ENCODE results near the gene CDKL4.
"Not testable (repeated sequence)": the region's sequence is repeated elsewhere in the genome, so short reads cannot be mapped to it uniquely, and the experiment has no call there.

Gene CDKL4

DNA sequence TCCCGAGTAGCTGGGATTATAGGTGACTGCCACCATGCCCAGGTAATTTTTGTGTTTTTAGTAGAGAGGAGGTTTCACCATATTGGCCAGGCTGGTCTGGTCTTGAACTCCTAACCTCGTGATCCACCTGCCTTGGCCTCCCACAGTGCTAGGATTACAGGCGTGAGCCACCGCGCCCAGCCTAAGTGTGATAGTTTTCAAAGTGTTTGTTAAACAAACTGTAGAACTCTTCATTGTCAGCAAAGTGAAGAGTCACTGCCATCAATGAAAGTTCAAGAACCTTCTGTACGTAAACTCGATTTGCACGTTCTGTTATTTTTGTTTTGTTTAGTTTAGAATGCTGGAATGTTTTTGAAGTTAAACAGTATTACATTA is 104.9 kb downstream of the CDKL4 start:
- no peaks in the 10 kb centered on the region for H3K9me3 ChIP-seq (ENCODE audit: control insufficient read depth, insufficient read depth, low read depth, low read length)
- H3K36me3 ChIP-seq (ENCODE audit: control insufficient read depth in 2 of 2, insufficient read depth in 1 of 2, low read length in 2 of 2): no peaks in the 10 kb centered on the region
- H3K27ac ChIP-seq (ENCODE audit: extremely low read depth, low read depth, low read length): no peak overlapping the region
- CTCF ChIA-PET: no interaction called here
- POLR2A ChIA-PET: interaction anchor here (1.5 kb wide), 1 partner anchor 18 kb away, joined by 6 read pairs; the partner anchor contains the start of gene SOS1
- no peak overlapping the region for H3K4me3 ChIP-seq (ENCODE audit: low read depth, low read length)
- TF ChIP-seq HOXA7 (CRISPR knock-in tag; IDR thresholded peaks at IDR 0.05; ENCODE audit: borderline replicate concordance) (no peak), ZNF16 (tag by site-specific recombination; IDR thresholded peaks at IDR 0.05; ENCODE audit: low read depth) (no peak), ZBTB20 (tag by site-specific recombination; IDR thresholded peaks at IDR 0.05) (no peak), BCL11B (tag by site-specific recombination; IDR thresholded peaks at IDR 0.05; ENCODE audit: low read depth) (no peak), ZNF366 (tag by site-specific recombination; conservative IDR thresholded peaks at IDR 0.05) (no peak), PRDM1 (tag by site-specific recombination; IDR thresholded peaks at IDR 0.05) (no peak), ZNF398 (tag by site-specific recombination; IDR thresholded peaks at IDR 0.05) (no peak), ZSCAN16 (tag by site-specific recombination; IDR thresholded peaks at IDR 0.05) (no peak), ZNF292 (tag by site-specific recombination; IDR thresholded peaks at IDR 0.05; ENCODE audit: borderline replicate concordance, low read depth) (no peak), ZNF221 (tag by site-specific recombination; IDR thresholded peaks at IDR 0.05; ENCODE audit: borderline replicate concordance) (no peak), ZNF10 (tag by site-specific recombination; IDR thresholded peaks at IDR 0.05) (no peak), ZNF701 (tag by site-specific recombination; IDR thresholded peaks at IDR 0.05) (no peak), ZNF629 (tag by site-specific recombination; IDR thresholded peaks at IDR 0.05) (no peak), ZNF707 (tag by site-specific recombination; IDR thresholded peaks at IDR 0.05) (no peak), OSR2 (tag by site-specific recombination; IDR thresholded peaks at IDR 0.05) (no peak), KLF8 (tag by site-specific recombination; IDR thresholded peaks at IDR 0.05) (no peak), SP7 (tag by site-specific recombination; IDR thresholded peaks at IDR 0.05) (no peak)
- TF ChIP-seq, protein P1, sequence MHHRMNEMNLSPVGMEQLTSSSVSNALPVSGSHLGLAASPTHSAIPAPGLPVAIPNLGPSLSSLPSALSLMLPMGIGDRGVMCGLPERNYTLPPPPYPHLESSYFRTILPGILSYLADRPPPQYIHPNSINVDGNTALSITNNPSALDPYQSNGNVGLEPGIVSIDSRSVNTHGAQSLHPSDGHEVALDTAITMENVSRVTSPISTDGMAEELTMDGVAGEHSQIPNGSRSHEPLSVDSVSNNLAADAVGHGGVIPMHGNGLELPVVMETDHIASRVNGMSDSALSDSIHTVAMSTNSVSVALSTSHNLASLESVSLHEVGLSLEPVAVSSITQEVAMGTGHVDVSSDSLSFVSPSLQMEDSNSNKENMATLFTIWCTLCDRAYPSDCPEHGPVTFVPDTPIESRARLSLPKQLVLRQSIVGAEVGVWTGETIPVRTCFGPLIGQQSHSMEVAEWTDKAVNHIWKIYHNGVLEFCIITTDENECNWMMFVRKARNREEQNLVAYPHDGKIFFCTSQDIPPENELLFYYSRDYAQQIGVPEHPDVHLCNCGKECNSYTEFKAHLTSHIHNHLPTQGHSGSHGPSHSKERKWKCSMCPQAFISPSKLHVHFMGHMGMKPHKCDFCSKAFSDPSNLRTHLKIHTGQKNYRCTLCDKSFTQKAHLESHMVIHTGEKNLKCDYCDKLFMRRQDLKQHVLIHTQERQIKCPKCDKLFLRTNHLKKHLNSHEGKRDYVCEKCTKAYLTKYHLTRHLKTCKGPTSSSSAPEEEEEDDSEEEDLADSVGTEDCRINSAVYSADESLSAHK (tag by site-specific recombination; IDR thresholded peaks at IDR 0.05): no peak
- TF ChIP-seq, protein P2, sequence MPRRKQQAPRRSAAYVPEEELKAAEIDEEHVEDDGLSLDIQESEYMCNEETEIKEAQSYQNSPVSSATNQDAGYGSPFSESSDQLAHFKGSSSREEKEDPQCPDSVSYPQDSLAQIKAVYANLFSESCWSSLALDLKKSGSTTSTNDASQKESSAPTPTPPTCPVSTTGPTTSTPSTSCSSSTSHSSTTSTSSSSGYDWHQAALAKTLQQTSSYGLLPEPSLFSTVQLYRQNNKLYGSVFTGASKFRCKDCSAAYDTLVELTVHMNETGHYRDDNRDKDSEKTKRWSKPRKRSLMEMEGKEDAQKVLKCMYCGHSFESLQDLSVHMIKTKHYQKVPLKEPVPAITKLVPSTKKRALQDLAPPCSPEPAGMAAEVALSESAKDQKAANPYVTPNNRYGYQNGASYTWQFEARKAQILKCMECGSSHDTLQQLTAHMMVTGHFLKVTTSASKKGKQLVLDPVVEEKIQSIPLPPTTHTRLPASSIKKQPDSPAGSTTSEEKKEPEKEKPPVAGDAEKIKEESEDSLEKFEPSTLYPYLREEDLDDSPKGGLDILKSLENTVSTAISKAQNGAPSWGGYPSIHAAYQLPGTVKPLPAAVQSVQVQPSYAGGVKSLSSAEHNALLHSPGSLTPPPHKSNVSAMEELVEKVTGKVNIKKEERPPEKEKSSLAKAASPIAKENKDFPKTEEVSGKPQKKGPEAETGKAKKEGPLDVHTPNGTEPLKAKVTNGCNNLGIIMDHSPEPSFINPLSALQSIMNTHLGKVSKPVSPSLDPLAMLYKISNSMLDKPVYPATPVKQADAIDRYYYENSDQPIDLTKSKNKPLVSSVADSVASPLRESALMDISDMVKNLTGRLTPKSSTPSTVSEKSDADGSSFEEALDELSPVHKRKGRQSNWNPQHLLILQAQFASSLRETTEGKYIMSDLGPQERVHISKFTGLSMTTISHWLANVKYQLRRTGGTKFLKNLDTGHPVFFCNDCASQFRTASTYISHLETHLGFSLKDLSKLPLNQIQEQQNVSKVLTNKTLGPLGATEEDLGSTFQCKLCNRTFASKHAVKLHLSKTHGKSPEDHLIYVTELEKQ (tag by site-specific recombination; IDR thresholded peaks at IDR 0.05; ENCODE audit: borderline replicate concordance): no peak
- H3K4me1 ChIP-seq (ENCODE audit: control insufficient read depth, insufficient read depth, low read length): peaks cover 10% of the 10 kb centered on the region

DNA sequence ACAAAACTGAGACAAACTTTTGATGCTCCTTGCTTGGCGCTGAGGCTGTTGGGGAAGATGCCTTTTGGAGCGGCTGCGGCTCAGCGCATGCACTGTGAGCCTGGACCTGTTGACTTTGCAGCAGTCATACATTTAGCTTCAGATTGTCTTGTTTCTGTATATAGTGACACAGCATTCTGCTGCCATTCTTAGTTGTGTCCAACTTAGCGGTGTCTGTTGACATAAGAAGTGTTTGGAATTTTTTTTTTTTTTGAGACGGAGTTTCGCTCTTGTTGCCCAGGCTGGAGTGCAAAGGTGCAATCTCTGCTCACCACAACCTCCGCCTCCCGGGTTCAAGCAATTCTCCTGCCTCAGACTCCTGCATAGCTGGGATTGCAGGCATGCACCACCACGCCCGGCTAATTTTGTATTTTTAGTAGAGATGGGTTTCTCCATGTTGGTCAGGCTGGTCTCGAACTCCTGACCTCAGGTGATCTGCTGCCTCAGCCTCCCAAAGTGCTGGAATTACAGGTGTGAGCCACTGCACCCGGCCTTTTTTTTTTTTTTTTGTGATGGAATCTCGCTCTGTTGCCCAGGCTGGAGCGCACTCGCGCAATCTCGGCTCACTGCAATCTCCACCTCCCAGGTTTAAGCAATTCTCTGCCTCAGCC is 105.5 kb downstream of the CDKL4 start:
- H3K27ac ChIP-seq (ENCODE audit: extremely low read depth, low read depth, low read length); H3K4me3 ChIP-seq (ENCODE audit: low read depth, low read length); POLR2A ChIA-PET; H3K9me3 ChIP-seq (ENCODE audit: control insufficient read depth, insufficient read depth, low read depth, low read length); H3K36me3 ChIP-seq (ENCODE audit: control insufficient read depth in 2 of 2, insufficient read depth in 1 of 2, low read length in 2 of 2); H3K4me1 ChIP-seq (ENCODE audit: control insufficient read depth, insufficient read depth, low read length); CTCF ChIA-PET: not testable (repeated sequence)
